ENCODE data around the gene SPATS2L.
"Not testable (repeated sequence)": the region's sequence is repeated elsewhere in the genome, so short reads cannot be mapped to it uniquely, and the experiment has no call there.

The SPATS2L gene

DNA sequence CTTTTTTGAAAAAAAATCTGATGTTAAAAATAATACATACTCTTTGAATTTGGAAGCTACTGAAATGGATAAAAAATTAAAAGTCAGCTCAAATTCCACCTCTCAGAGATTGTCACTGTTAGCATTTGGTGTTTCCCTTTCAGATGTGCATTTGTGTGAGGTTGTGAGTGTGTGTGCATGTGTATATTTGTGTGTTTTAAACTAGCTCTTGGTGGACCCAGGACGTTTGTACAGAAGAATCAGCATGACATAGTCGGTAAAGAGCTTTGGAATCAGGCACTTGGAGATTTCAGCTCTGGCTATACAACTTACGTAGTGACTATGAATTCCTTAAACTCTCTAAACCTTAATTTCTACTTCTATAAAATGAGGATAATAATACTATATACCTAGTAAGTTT lies 14.5 kb downstream of the SPATS2L start:
- no peak for DNase-seq (ENCODE audit: low spot score)

DNA sequence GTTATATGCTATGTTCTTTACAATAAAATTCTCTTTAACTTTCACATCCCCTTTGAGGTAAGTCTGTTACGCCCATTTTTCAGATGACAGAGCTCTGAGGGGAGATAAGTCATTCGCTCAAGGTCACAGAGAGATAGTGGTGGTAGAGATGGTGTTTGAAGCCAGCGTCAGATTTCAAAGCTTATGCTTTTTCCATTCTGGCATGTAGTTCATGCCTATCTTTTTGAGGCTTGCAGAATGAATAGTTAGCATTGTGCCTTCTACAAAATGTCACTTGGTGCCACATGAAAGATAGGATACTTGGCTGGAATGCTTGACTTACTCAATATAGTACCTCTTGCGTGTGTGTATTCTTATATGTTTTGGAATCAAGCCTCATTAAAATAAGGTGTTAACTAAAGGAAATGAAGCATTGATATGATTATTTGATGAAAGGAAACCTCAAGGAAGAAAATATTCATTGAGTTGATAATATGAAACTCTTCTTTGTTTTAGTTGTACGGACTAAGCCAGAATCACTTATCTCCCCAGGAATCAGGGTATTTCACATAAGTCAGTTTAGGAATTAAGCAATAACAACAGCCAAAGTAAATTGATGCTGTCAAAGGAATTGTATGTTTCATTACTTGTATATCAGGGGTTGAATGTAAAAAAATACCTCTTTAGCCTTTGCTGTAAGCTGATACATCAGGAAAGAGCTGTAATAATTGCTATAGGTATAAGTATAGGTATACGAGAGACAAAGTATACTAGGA lies 15.5 kb downstream of the SPATS2L start:
- DNase-seq (ENCODE audit: low spot score): no peak

DNA sequence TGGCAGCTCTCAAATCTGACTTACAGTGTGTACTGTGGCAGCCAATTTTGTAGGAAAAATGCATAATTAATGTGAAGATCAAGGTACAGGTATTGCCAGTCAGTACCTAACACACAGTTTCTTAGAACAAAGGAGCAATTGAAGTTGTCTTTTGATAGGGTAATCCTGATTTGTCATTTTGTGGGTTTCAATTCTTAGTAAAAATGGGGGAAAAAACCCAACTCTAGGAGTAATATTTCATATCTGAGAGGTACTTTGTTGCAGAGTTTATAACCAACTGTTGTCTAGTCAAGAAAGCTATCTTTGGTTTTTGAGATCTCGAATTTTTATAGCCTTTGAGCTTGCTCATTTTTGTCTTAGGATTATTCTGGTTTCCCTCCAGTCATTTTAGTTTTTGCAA lies 16.1 kb downstream of the SPATS2L start:
- no peak for DNase-seq (ENCODE audit: low spot score)

DNA sequence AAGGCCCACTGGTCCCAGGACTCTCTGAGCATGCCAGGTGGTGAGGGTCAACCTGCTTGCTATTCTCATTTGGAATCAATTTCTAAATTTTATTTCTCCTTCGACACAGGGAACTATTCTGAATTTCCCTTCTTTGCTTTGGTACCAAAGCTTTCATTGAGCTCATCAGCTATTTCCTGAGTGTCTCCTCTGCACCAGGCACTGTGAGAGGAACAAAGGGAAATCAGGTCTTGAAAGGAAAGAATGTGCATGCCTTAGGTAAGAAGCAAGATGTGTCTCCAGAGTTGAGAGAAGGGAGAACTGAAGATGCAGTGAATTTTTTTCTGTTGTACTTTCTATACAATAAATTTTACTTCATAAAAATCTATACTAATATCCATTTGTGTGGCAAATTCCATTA lies 17.9 kb downstream of the SPATS2L start:
- DNase-seq (ENCODE audit: low spot score): no peak

DNA sequence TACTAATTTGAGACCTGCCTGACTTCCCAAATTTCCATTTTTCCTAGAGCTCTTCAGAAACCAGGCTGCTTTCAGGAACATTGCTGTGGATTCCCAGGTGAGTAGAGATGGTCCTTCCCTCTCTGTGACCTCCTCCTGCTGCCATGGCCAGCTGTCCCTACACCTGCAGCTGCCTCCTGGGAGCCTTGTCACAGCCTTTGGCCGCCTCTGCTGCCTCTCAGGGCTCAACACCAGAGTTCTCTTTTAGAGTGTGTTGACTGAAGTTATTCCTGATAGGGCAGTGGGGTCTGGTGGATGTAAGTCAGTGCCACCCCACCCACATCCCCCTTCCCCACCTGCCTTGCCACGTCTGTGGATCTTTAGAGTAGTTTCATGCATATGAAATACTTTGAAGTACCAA lies 22.9 kb downstream of the SPATS2L start:
- no peak for DNase-seq (ENCODE audit: low spot score)

DNA sequence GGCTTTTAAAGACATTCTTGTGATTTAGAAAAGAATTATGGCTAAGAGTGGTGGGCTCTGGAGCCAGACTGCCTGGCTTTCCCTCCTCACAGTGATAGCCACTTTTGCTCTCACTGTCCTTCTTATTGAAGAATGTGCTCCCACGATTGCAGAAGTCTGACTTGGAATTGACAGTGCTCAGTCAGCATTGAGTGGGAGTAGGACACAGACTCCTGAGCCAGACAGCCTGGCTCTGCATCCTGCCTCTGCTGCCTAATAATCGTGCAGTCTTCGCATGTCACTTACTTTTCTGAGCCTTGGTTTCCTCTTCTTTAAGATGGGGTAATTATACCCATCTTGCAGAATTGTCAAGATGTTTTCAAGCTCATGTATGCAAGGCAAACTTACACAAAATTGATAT lies 23.3 kb downstream of the SPATS2L start:
- no peak for DNase-seq (ENCODE audit: low spot score)

DNA sequence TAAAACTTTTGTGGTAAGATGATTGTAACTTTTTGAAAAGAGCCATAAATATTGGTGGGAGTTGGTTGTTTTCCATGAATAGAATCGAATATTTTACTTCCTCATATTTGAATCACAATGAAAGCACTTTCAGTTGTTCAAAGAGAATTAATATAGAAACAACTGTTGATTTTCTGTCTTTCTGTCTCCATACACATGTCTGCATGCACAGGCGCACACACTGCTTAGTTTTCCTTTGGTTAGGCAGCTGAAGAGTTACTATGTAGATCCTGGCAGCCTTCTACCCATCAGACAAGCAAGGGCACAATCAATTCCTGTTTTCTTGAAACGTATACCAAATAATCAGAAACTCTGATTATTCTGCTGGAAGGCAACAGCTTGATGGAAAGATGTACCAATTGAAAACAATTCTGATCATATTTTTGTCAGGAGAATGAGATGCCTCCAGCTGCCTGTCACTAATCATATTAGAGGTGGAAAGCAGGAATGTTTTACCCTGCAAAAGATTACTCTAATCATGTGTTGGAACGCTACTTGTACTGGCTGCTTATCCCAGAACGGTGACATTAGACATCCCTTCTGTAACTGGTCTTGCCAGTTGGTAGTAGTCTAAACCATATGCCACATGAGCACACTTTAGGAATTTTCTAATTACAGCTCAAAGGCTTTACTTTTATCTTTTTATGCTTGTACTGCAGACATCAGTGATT lies 24.0 kb downstream of the SPATS2L start:
- no peak for DNase-seq (ENCODE audit: low spot score)

DNA sequence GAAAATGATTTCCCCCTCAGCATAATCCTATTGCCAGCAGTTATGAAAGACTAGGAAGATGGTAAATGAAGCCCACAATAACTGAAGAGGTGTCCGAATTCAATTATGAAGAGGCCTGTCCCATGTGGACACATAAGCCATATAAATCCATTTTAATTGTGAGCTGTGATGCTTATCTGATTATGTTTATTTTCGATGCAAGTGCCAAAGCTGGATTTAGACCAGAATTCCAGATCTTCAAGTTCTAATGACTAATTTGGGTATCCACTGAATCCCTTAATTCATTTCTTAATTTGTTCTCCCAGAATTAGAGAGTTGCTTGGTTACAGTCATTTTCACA lies 24.5 kb downstream of the SPATS2L start:
- no peak for DNase-seq (ENCODE audit: low spot score)

DNA sequence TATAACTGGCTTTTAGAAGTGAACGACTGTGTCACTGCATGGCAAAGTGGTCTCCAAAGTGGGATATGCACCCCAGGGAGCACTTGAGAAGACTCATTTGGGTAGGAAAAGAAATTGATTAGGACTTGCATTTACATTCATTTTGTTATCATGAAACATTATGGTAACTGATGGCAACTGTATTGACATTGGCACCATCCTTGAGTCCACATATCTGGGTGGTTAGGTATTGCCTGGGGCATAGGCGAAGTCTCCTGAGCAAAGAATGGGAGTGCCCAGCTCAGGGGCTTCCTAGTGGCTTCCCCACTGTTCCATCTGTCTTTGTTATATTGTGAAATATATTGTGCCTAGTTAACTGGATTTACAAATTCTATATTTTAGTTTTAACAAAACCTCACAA lies 29.2 kb downstream of the SPATS2L start:
- no peak for DNase-seq (ENCODE audit: low spot score)

DNA sequence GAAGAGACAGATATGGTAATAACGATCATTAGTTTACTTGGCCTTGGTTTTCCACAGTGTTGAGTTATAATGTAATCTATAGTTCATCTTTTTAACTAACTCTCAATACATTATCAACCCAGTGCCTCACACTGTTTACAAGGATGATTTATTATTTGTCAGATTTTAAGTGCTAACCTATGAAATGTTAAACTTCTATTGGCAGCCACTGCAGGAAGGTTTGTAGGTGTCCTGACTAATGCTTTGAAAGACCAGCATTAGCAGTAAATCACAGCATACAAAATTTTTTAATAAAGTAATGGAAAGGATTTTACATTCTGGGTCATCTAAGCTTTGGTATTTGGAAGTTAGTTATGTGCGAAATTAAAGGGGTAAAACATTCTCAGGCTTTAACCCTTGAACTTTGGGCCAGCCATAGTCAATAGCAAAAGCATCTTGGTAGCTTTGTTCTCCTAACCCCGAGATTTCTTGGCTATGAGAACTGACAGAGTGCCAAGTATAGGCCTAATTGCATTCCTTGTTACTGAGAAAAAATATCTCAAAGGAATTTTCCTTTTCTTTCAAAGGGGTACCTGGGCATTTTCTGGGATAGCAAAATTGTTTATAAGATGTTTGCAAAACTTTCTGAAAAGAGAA lies 30.6 kb downstream of the SPATS2L start:
- DNase-seq (ENCODE audit: low spot score): no peak

DNA sequence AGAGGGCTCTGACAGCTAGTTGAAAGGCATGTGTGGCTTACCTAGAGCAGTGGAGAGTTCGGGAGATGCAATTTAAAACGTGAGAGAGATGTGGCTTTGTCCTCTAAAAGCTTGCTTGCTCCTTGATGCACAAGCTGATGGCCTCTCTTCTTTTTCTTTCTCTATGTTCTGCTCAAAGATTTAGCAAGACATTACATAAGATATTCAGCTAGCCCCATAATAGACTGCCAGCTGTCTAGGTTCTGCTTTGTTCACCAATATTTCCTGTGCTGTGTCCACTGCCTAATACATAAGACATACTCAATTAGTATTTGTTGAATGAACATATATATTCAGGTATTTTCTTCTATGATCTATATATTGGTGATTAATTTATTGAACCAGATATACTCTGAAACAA lies 31.1 kb downstream of the SPATS2L start:
- no peak for DNase-seq (ENCODE audit: low spot score)

DNA sequence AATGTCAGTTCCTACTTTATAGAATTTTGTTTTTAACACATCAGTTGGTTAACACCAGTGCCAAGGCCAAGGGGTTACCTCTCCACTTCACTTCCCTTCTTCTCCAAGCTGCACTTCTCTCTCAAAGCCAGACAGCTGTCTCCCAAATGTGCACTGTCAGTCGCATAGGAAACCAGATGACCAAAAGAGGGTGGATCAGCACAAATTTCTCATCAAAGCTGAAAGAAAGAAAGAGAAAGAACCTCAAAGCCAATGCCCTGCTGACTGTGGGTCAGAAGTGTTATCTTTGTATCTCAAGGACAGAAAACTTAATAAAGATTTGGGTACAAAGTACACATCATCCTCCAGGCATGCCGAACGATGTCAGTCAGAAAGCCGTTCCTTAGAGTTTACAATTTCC lies 32.2 kb downstream of the SPATS2L start:
- DNase-seq (ENCODE audit: low spot score): no peak

DNA sequence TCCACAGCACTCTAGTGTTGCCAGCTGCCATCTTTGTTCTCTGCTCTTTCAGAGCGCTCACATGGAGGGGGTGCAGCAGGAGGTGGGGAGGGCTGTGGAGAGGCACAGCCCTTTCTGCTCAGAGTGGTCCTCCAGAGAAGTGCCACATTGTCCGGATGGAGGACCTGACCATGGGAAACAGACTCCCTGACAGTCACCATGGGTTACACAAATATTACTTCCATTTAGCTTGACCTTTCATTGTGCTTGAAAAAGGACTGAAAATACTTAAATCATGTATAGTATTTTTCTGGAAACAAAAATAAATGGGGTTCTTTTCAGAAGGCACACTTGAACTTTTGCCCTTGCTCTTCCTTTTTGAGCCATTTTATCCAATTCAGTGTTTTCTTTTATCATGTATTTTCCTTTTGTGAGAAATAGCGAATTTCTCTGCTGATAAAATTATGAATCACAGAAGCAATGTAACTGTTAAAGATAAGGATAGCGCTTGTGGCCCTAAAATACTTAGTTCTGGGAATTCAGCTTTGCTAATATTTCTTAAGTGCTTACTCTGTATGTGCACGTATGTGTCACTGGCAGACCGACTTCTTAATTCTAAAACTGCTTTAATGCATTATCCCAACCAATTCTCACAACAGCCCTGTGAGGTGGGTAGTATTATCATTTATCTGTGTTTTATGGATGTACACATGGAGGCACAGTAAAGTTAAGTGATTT lies 34.2 kb downstream of the SPATS2L start:
- no peak for DNase-seq (ENCODE audit: low spot score)

DNA sequence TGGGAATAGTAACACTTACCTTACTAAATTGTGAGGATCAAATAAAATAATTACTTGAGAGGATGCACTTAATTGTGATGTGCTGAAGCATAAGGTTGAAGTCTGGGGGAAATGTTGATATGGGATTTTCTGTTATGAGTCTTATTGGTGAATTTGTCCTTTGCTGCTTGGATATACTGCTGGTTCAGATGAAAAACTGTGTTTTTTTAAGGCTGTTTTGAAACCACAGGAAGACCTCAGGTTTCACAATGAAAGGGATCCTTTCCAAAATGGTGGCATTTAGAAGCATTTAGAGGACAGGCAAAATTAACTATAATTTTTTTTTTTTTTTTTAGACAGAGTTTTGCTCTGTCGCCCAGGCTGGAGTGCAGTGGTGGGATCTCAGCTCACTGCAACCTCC lies 34.9 kb downstream of the SPATS2L start:
- DNase-seq (ENCODE audit: low spot score): no peak

DNA sequence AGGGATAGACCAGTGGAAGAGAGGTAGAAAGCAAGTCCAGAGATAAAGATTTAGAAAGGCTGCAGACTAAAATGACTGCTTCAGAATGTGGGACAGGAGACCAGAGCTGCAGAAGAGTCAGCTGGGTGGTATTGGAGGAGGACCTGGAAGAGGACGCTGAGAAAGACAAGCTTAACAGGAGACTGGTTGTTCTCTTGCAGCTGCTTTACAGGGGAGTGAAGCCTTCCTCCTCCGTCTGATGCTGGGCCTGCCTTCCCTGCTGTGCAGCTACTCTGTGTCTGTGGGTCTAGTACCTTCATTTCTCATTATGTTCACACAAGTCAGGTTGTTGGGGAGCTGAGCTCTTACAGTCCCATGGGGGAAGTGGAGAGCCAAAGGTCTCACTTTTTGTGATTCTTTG lies 35.7 kb downstream of the SPATS2L start:
- DNase-seq (ENCODE audit: low spot score): no peak

DNA sequence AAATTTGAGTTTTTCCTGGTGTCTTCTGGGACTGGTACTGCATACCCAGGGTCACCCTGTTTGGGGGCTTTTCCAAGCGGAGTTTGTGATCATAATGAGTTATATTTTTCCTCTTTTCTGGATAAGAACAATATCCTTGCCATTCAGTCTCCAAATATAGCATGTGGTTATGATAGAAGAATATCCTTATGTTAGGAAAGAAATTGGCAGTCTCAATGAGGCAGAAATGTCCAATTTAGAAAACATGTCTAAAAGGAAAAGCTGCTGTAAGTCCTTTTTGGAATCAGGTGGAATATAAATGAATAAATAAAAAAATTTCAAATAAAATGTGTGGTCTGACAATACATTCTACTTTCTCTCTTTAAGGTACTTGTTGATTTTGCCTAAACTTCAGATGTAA lies 36.2 kb downstream of the SPATS2L start:
- no peak for DNase-seq (ENCODE audit: low spot score)

DNA sequence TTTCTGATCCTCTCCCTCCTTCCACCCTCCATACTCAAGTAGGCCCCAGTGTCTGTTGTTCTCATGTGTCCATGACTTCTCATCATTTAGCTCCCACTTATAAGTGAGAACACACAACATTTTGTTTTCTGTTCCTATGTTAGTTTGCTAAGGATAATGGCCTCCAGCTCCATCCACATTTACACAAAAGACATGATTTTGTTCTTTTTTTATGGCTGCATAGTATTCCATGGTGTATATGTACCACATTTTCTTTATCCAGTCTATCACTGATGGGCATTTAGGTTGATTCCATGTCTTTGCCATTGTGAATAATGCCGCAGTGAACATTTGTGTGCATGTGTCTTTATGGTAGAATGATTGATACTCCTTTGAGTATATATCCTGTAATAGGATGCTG lies 37.7 kb downstream of the SPATS2L start:
- DNase-seq (ENCODE audit: low spot score): not testable (repeated sequence)

DNA sequence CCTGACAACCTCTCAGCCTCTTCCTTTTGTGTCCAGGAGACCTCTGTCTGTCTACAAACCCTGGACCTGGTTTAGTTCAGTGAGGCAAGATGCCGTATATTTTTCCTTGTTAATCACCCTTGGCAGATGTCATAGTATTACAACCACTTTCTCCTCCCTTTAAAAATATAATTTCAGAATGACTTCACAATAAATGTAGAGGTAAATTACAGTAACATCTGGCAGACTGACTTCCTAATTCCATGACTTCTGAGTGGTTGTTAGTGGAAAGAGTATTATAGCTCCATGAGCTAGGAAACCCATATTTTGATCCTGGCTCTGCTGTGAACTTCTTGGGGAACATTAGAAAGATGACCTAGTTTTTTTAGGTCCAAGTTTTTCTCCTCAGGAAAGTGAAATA lies 39.5 kb downstream of the SPATS2L start:
- DNase-seq (ENCODE audit: low spot score): no peak

DNA sequence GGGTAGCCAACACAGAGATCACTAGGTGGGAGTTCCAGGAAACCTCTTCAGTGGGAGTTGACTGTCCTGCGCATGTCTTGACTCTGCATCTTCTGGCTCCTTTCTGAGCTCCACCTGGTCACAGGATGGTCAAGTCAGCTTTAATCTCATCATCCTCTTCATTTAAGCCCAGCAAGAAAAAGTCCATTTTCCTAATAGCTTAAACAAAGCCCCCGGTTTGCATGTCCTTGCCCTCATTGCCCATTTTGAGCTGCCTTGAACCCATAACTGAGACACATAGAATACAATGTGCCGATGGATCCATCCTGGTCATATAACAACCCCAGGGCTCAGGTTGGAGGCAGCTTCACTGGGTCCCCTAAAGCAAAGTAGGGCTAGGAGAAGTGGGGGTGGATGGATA lies 40.8 kb downstream of the SPATS2L start:
- no peak for DNase-seq (ENCODE audit: low spot score)

DNA sequence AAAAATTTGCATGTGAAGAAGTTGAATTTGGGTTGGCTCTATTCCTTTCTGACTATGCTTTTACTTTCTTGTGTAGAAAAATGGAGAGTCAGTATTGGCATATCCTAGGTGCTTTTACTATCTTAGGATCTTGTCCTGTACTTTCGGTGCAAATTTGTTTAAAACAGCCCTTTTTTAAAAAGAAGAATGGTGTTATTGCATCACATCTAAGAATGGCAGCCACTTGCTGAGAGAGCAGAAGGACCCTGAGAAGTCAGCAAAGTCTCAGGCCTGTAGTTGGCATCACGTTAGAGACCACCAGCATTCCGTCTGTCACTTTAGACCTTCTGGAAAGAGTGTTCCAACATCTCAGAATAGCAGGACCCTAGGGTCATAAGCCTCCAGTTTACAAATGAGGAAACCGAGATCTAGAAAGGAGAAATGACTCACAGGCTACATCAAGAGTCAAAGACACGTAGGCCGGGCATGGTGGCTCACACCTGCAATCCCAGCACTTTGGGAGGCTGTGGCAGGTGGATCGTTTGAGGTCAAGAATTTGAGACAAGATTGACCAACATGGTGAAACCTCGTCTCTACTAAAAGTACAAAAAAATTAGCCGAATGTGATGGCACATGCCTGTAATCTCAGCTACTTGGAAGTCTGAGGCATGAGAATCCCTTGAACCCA lies 42.5 kb downstream of the SPATS2L start:
- DNase-seq (ENCODE audit: low spot score): no peak

DNA sequence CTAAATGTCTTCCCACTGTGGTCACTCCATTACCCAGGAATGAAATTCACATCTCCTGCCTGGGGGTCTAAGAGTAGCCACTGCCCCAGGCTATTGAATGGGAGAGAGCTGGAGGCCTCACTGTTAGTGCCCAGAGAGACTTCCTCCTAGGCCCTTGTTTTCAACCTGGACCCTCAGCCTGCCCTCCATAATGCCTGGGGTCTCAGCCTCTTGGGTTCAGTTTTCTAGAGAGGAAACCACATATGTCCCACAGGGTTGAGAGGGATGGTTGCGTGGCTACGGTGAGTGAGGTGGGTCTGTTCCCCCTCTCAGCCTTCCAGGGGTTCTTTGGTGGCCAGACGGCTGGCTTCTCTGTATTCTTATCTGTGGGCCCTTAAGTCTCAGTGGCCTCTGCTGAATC lies 43.4 kb downstream of the SPATS2L start:
- no peak for DNase-seq (ENCODE audit: low spot score)

DNA sequence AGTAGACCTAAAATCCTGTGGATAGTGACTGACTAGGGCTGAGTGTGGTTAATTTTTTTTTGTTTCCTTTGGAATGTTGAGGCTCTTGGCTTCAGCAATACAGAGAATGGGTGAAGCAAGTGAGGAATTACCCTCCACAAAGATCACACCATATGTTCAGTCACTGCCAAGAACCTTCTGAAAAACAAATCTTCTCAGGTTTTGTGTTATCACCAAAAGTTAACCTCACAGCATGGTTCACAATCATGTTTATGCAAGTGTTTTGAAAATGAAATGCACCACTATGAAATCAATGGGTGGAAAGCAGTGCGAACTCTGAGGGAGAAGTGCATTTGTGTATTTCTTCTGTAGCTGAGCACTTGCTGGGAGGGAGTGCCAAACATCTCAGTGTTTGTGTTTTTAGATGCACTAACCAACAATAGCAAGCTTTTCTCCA lies 44.4 kb downstream of the SPATS2L start:
- no peak for DNase-seq (ENCODE audit: low spot score)
